ENCODE results near the gene KLHL26.

Gene KLHL26

GRCh38 chr19:18616023-18616422 is 20.8 kb upstream of the KLHL26 start:
- DNase-seq: no peak

GRCh38 chr19:18617562-18617961 is 19.3 kb upstream of the KLHL26 start:
- no peak for DNase-seq

- DNase-seq: no peak
These were observed 18.6 kb upstream of the KLHL26 start for GRCh38 chr19:18618236-18618635.

GRCh38 chr19:18620311-18620710 is 16.5 kb upstream of the KLHL26 start:
- DNase-seq: no peak

- no peak for DNase-seq
These were observed 15.9 kb upstream of the KLHL26 start for GRCh38 chr19:18620902-18621301.

GRCh38 chr19:18626906-18627305 is 9.9 kb upstream of the KLHL26 start:
- no peak for DNase-seq

- DNase-seq: no peak
These were observed 7.4 kb upstream of the KLHL26 start for GRCh38 chr19:18629166-18630088.

- DNase-seq: no peak
These were observed 3.5 kb upstream of the KLHL26 start for GRCh38 chr19:18633321-18633720.

GRCh38 chr19:18634612-18635297 is 2.1 kb upstream of the KLHL26 start:
- DNase-seq: no peak

- no peak for DNase-seq
These were observed 1.0 kb upstream of the KLHL26 start for GRCh38 chr19:18635831-18636182.

GRCh38 chr19:18636183-18636968 is 452 bp upstream of the KLHL26 start:
- peak; percentile 95 for DNase-seq

GRCh38 chr19:18637673-18638630 is 1.1 kb downstream of the KLHL26 start:
- peak; percentile 39 for DNase-seq

- no peak for DNase-seq
These were observed 2.9 kb downstream of the KLHL26 start for GRCh38 chr19:18639706-18640243.

GRCh38 chr19:18644196-18645034 is 7.6 kb downstream of the KLHL26 start:
- DNase-seq: no peak

GRCh38 chr19:18645035-18645511 is 8.2 kb downstream of the KLHL26 start:
- DNase-seq: no peak

GRCh38 chr19:18646535-18647370 is 9.9 kb downstream of the KLHL26 start:
- DNase-seq: peak; percentile 74

GRCh38 chr19:18647371-18647767 is 10.5 kb downstream of the KLHL26 start:
- DNase-seq: no peak

- no peak for DNase-seq
These were observed 11.0 kb downstream of the KLHL26 start for GRCh38 chr19:18647807-18648206.

GRCh38 chr19:18648973-18649315 is 12.1 kb downstream of the KLHL26 start:
- no peak for DNase-seq
